GM19438 (cell line): ENCODE measurements around the gene KPNA3.
"Not testable (repeated sequence)": the region's sequence is repeated elsewhere in the genome, so short reads cannot be mapped to it uniquely, and the experiment has no call there.

Experiments used
- ATAC-seq: cut with Tn5 transposase; IDR thresholded peaks from one replicate; pipeline ENCODE4 v1.9.1; 2021; ENCODE audit warnings: low read depth; ENCODE audit not compliant: unreplicated experiment

KPNA3 gene, protein sequence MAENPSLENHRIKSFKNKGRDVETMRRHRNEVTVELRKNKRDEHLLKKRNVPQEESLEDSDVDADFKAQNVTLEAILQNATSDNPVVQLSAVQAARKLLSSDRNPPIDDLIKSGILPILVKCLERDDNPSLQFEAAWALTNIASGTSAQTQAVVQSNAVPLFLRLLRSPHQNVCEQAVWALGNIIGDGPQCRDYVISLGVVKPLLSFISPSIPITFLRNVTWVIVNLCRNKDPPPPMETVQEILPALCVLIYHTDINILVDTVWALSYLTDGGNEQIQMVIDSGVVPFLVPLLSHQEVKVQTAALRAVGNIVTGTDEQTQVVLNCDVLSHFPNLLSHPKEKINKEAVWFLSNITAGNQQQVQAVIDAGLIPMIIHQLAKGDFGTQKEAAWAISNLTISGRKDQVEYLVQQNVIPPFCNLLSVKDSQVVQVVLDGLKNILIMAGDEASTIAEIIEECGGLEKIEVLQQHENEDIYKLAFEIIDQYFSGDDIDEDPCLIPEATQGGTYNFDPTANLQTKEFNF

DNA sequence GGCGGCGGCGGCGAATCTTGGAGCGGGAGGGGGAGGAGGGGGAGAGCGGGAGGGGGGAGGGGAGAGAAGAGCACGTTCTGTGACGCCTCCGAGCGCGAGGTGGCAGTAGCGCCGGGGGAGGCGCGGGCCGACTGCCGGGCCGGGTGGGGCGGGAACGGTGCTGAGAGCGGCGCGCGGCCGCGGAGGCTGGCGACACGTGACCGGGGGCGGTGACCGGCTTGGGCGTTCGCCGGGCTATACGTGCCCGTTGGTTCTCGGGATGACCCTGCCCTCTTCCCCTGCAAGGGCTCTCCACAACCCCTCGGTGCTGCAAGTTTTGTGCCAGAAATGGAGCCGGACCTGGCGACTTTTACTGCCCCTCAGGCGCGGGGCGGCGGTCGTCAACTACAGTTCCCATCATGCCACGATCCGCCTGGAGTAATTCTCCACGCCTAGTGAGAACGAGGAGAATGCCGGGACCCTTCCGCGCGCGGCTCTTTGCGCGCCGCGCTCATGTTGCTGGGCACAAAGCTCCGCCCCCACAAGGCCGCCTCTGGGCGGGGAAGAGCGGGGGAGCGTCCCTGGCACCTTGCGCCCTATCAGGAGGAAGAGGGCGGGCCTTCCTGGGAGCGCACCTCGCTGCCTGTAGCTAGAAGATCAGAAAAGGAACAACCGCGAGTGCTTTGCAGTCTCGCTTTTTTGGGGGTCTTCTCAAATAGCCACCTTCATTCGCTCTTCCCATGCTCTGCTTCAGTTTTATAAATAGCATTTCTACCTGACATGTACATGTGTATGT is at the start of gene KPNA3:
KPNA3 (minus strand) TSS at position 133 of the 775 bp plus-strand sequence. CDS start 176 bp downstream, outside the sequence.
- ATAC-seq = peak; percentile 90

DNA sequence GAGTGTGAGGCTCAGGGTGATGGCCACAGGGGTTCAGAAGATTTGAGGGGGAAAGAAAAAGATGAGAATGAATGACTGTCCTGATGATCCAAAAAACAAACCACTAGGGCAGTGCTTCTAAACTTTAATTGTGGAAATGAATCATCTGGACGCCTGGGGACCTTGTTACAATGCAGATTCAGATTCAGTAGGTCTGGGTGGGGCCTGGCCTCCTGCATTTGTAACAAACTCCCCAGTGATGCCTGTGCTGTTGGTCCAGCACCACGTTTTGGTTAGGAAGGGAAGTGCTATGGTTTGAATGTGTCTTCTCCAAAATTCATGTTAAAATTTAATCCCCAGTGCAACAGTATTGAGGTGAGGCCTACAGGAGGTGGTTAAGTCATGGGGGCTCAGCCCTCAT is 49.5 kb upstream of the KPNA3 start:
- no peak for ATAC-seq

DNA sequence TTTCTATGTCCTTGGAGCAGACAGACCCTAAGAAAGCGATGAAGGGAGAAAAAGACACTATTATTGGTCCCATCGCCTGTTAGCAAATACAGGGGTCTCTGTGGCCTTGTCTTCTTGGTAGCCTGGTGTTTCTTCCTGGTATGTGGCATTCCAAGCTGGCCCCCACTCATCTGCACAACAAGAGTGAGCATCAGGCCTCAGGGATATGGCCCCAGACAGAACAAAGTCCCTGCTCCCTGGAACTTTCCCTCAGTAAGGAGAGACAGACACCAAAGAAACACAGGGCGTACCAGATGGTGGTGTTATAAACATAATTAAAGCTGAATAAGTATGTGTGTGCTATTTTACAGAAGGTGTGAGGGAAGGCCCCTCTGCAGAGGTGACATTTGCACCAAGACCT is 48.2 kb upstream of the KPNA3 start:
- no peak for ATAC-seq

DNA sequence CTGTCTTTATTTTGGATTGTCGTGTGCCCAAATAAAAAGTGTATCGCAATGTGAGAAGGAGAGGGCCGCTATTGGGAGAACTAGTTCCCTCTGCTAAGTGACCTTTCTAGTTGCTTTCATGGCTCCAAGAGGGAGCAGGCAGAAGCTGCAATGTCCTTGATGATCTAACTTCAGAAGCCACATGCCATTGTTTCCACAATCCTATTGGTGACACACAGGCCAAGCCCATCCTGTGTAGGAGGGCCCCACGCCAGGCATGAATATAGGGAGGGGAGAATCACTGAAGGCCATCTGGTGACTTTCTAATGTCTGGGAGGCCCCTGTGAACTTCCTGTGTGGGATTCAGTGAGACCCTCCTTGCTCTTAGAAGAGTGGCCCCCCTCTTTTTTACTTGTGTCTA is 47.8 kb upstream of the KPNA3 start:
- ATAC-seq = no peak

DNA sequence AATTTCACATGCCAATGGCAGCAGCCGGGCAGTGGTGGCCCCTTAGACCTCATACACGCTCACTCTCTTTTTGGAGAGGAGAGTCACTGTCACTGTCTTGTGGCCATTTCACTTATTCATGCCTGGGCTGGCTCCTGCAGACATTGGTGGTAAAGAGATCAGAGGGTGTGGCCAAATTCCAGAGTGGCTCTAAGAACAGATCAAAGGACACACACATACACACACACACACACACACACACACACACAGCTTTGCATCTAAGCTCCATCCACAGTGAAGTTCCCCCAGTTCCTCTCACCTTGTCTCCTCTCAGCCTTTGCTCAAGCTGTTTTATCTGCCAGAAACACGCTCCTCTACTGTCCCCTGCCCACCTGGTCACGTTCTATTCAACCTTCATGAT is 46.5 kb upstream of the KPNA3 start:
- no peak for ATAC-seq

DNA sequence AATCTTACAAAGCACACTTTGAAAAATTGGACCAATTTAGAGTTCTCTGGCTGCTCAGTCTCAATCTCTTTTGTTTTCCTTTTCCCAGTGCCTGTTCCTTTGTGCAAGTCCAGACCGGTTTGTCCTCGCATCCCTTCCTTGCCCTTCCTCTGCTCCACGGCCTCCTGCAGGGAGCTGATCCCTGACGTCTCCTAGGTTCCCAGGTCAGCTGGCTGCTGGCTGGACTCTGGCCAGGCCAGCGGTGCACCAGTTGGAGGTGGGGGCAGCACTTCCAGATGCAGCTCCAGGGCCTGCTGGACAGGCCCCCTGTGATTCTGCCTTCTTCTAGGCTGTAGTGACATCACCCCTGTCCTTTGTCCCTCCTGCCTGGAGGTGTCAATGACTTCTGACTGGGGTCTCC is 44.0 kb upstream of the KPNA3 start:
- ATAC-seq = no peak

DNA sequence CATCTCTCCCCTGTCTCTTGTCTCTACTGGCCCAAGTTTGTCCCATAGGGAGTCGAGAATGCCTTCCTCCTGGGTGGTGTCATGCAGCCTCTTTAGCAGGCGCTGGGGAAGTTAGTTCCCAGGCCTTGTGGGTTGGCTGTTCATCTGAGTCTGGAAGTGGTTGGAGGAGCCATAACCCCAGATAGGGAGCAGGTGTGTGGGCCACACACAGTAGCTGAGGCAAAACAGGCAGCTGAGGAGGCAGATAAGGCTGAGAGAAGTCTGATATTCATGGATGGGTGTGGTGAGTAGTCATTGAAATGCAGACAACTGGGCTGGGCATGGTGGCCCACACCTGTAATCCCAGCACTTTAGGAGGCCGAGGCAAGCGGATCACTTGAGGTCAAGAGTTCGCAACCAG is 40.9 kb upstream of the KPNA3 start:
- no peak for ATAC-seq

DNA sequence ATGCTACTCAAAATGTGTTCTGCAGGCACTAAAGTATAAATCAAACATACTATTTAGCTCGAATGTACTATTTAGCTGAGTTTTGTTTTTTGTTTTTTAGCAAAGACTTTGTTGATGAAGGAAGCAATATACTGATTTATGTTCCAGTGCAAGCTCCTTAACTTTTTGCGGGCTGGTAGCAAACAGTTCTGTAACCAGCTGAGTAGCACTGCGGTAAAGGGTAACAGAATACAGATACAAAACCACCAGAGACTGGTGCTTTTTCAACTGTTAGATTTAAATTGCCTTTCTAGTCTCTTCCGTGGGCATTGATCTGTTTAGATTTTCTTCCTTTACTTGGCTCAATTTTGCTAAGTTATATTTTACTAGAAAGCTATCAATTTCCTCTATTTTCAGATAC is 39.0 kb upstream of the KPNA3 start:
- ATAC-seq = no peak

DNA sequence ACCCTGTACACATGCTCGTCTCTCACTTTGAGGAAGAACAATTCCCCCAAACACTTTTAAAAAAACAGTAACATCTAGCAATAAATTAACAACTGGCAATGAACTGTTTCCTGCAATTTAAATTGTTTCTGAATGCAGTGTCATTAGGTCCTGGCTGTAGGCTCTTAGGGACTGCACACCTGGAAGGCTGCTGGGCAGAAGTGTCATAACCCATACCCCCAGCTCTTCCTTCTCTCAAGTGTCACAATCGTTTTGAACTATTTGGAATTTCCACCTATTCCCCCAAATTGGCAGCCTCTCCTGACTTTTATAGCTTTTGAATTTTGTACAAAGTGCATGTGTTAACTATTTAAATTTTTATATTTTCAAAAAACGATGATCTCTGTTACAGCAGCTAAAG is 38.2 kb upstream of the KPNA3 start:
- no peak for ATAC-seq

DNA sequence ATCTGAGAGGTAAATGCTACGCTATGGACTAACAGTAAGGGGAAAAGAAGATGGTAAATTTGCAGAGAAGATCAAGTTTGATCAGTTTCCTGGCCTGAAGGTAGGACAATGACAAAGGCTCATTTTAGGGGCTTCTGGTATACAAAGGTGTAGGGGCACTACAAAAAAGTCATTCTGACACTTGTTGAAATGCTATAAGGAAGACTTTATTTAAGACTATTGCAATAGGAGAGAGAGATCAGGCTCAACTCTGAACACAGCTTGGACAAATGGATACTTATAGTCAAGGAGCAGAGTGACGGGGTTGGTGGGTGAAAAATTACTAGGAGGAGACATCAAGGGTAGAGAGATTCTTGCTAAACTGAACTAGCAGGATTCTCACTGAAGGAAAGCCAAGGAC is 37.2 kb upstream of the KPNA3 start:
- no peak for ATAC-seq

DNA sequence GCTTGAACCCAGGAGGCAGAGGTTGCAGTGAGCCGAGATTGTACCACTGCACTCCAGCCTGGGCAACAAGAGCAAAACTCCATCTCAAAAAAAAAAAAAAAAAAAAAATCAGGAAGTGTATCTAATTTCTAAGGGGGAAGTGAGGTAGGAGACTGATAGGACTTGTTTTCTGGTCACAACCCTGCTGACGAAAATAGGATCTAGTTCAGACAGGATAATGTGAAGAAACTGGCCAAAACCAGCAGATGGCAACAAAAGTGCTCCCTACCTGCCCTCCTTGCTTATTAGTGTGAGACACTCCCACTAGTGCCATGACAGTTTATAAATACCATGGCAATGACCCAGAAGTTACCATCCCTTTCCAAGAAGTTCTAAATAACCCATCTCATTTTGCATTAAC is 36.0 kb upstream of the KPNA3 start:
- no peak for ATAC-seq

DNA sequence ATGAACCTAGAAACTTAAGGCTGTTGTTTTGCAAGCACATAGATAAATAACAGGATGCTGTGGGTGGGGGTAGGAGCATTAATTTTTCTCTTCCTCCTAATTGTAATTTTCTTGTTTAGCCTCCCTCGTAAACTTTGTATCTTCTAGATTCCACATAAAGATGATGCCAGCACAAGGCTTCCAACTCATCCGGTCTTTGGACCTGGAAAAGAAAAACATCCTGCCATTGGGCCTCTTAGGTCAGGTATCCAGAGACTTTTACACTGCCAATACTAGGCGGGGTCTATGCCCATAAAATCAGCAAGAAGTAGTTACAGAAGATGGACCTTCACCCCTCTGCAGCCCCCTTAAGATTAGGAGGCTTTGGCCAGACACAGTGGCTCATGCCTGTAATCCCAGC is 35.4 kb upstream of the KPNA3 start:
- no peak for ATAC-seq

DNA sequence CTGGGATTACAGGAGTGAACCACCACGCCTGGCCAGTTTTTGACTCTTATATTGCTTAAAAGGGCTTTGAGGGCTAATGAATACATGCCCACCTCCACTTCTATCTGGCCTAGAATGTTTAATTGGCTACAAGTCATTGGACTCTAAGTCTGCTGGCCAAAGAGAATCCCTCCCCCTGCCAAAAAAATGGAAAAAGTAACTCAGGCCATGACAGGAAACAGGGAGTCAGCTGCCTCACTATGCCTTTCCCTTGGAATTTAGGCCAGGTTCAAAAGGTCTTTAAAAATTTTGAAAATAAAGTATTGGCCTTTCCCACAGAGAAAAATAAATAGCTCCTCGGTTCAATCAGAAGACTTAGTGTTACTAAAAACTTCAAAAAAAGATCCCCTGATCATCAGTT is 34.9 kb upstream of the KPNA3 start:
- ATAC-seq = no peak

DNA sequence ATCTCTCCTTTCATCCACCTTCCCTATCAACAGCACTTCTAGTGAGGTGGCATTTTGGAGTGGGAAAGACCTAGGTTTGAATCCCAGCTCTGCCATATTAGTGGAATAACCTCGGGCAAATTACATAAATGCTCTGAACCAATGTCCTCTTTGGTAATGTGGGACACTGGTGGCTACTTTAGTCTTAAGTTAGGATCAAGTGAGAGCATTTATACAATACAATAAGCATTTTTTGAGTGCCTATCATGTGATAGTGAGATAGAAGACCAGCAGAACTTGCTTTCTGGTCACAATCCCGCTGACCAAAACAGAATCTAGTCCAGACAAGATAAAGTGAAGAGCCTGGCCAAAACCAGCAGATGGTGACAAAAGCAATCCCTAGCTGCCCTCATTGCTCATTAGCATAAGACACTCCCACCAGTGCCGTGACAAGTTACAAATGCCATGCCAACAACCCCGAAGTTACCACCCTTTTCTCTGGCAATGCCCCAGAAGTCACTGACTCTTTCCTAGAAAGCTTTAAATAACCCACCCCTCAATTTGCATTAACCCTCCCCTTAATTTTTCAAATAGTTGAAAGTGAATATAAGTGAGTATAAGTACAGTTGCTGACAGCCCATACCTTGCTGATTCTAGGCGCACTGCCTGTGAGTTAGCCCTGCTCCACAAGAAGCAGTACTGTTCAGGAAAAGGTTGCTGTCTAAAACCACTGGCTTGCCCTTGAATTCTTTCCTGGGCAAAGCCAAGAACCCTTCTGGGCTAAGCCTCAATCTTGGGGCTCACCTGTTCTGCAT is 28.9 kb upstream of the KPNA3 start:
- ATAC-seq = no peak

DNA sequence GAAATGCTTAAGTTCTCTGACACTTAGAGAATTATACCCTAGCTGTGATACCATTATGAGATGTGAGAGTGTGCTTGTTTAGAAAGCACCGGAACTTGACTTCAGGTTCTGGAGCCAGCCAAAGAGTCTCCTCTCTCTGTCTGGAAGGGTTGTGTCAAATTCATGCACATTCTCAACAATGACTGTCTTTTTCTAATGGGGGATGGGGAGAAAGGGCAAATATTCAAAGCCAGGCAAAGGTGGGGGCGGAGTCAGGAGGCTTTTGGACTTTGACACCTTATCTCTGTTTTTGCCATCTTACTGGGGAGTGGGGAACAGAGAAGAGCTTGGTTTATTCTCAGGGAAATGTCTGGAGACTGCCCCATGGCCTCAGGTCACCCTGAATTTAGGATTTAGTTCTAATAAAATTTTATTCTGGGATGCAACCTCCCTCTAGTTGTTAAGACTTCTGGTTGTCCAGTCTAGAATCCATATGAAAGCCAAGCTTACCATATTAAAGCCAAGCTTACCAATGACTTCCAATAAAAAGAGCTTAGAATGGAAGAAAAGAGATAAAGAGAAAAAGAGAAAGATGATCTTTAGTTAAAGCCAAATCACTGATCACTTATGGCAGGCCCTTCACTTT is 28.2 kb upstream of the KPNA3 start:
- no peak for ATAC-seq

DNA sequence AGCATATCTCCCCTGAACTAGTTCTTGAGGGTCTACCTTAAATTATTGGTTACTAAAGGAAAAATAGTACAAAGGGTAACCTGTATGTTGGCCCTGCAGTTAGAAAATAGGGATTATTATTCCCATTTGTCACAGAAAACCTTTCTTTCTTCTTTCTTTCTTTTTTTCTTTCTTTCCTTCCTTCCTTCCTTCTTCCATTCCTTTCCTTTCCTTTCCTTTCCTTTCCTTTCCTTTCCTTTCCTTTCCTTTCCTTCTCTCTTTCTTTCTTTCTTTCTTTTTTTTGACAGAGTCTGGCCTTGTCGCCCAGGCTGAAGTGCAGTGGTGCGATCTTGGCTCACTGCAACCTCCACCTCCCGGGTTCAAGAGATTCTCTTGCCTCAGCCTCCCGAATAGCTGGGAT is 23.6 kb upstream of the KPNA3 start:
- not testable (repeated sequence) for ATAC-seq

DNA sequence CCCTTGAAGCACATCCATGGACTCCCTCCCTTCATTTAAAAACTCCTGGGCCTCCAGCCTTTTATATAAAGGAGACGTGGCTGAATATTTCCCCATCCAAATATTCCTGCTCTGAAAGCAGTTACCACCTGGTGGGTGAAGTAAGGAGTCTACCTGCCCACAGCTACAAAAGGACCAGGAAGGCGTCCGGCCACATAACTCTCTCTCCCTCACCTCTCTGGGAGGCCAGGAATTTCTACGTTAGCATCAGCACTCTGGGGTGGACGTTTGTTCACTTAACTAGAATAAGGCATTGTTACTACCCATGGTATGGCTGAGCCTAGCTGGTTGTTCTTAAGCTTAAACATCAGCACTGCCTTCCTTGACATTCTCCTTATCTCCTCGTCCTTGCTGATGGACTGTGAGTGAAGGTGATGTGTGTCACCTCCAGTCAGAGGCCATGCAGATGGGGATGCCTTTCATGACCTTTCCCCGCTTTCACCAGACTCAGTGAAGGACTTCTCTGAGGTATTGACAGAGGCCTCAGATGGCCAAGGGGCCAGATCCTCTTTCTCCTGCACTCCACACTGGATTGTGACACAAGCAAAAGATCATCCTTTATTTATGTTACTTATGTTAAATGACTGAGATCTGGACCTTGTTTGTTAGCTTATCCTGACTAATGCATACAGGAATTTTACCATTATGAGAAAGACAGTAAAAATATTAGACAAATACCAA is 22.2 kb upstream of the KPNA3 start:
- ATAC-seq = no peak

DNA sequence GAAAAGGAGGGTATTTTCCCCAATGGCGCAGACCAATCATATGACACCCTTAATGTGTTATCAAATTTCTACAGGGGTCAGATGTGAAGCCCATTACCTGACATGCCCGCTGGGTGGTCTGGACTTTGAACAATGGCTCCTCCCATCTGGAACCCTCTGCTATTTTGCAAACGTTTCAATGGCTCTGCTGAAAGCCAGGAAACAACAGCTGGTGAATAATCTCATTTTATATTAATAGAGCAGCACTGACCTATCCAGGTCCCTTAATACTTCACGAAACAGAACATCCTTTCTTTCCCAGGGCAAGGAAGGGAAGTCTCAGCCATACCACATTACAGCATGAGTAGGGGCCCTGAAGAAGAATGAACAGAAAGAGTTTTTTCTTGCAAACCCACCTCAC is 20.3 kb upstream of the KPNA3 start:
- ATAC-seq = no peak

DNA sequence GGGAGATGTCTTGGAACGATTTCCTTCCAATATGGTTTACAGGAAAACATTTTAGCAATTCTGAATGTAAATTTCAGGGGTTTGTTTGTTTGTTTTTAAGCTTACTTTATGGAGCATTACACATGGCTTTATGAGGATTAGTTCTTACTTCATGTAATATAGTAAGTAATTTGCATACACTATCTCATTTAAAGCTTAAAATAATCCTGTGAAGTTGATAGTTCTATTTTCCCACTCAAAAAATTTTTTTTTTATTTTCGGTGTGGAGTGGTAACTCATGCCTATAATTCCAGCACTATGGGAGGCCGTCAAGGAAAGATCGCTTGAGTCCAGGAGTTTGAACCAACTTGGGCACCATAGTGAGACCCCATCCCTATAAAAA is 19.0 kb upstream of the KPNA3 start:
- no peak for ATAC-seq
